B cell (primary cell): ENCODE results near the gene TAGLN2. TPM values are rescaled to one million over a fixed set of nuclear protein-coding genes. Genes with fewer than 3 reads are reported as not detected.

ENCODE experiments used
- ATAC-seq: fragments of 200-7000 bp; cut with Tn5 transposase; one replicate; pipeline ENCODE4 v1.10.0; 2021; ENCODE audit warnings: low read depth, mild to moderate bottlenecking, moderate number of reproducible peaks, moderate library complexity
- CTCF ChIA-PET: fragments of 350-600 bp; sonication (Branson Sonifier 250); formaldehyde crosslinking; loops from one replicate; lab custom pipeline; 2021; ENCODE audit warnings: antibody characterized with exemption, inconsistent platforms; lab: Charles Lee
- POLR2A ChIA-PET: fragments of 350-600 bp; sonication (Branson Sonifier 250); formaldehyde crosslinking; loops from one replicate; lab custom pipeline; 2021; ENCODE audit warnings: antibody characterized with exemption; lab: Charles Lee
- DNase-seq: peaks from one replicate; pipeline ENCODE4 v3.0.0; 2013
- H2AFZ ChIP-seq: 2 replicates; pipeline ENCODE4 v1.6.1; 2012; ENCODE audit warnings: mild to moderate bottlenecking, low read depth, low read length; ENCODE audit not compliant: insufficient read depth, poor library complexity, severe bottlenecking
- H3K27ac ChIP-seq, 2 donors: 1 replicate in 1 of 2; 2 replicates in 1 of 2; pipeline ENCODE4 v1.5.1; 2012 to 2013; ENCODE audit warnings: low read length in 2 of 2, mild to moderate bottlenecking in 2 of 2, moderate library complexity in 1 of 2
- H3K27me3 ChIP-seq, 4 experiments: fragments of 200-600 bp in 1 of 4; sonication (generic) in 1 of 4; replicated peaks in 1 of 4; 1 replicate in 2 of 4; 2 replicates in 2 of 4; pipeline versions ENCODE4 v1.6.1 to v1.7.0; 2013 to 2016; ENCODE audit warnings: low read length in 3 of 4, mild to moderate bottlenecking in 2 of 4, mixed read lengths in 1 of 4, moderate library complexity in 1 of 4; ENCODE audit not compliant: insufficient read depth in 4 of 4, control insufficient read depth in 3 of 4; ENCODE audit errors: control extremely low read depth in 1 of 4
- H3K36me3 ChIP-seq, 2 experiments: replicated peaks in 1 of 2; 1 replicate in 1 of 2; 2 replicates in 1 of 2; pipeline versions ENCODE4 v1.6.1 to v1.7.1; 2013; ENCODE audit warnings: low read length in 1 of 2; ENCODE audit not compliant: insufficient read depth in 2 of 2, control insufficient read depth in 1 of 2; ENCODE audit errors: control extremely low read depth in 1 of 2, extremely low read depth in 1 of 2
- H3K4me1 ChIP-seq, 2 donors: fragments of 200-600 bp in 1 of 2; sonication (generic) in 1 of 2; 1 replicate in 1 of 2; 2 replicates in 1 of 2; pipeline versions ENCODE4 v1.5.1 to v1.6.1; 2013 to 2017; ENCODE audit warnings: low read length in 2 of 2; ENCODE audit not compliant: control insufficient read depth in 2 of 2, insufficient read depth in 2 of 2
- H3K4me2 ChIP-seq: replicated peaks from 2 replicates; pipeline ENCODE3; 2012; ENCODE audit warnings: mild to moderate bottlenecking, low read depth, low read length; ENCODE audit not compliant: poor library complexity, severe bottlenecking
- H3K4me3 ChIP-seq, 5 experiments: fragments of 200-600 bp in 1 of 5; sonication (generic) in 1 of 5; 1 replicate in 3 of 5; 2 replicates in 2 of 5; pipeline versions ENCODE4 v1.5.1 to v1.7.0; 2011 to 2016; ENCODE audit warnings: low read length in 4 of 5, mild to moderate bottlenecking in 4 of 5, low read depth in 2 of 5, control low read depth in 1 of 5, moderate library complexity in 1 of 5; ENCODE audit not compliant: insufficient read depth in 1 of 5; ENCODE audit errors: control extremely low read depth in 1 of 5, extremely low read depth in 1 of 5
- H3K79me2 ChIP-seq: fragments of 200-600 bp; sonication (generic); one replicate; pipeline ENCODE4 v1.6.0; 2016; ENCODE audit warnings: low read length; ENCODE audit not compliant: control insufficient read depth, insufficient read depth
- H3K9ac ChIP-seq: fragments of 200-600 bp; sonication (generic); 2 replicates; pipeline ENCODE4 v1.6.1; 2017; ENCODE audit warnings: mild to moderate bottlenecking, low read length, moderate library complexity
- H3K9me3 ChIP-seq, 3 donors: one replicate each; pipeline versions ENCODE4 v1.6.1 to v1.7.1; 2013; ENCODE audit warnings: low read length in 2 of 3; ENCODE audit not compliant: control insufficient read depth in 2 of 3, insufficient read depth in 1 of 3; ENCODE audit errors: control extremely low read depth in 1 of 3
- H4K20me1 ChIP-seq: 2 replicates; pipeline ENCODE4 v1.6.0; 2012; ENCODE audit warnings: mild to moderate bottlenecking, low read length; ENCODE audit not compliant: insufficient read depth, control insufficient read depth, poor library complexity, severe bottlenecking
- H3K27ac Mint-ChIP-seq: one replicate; pipeline ENCODE4 v1.8.0; 2021; ENCODE audit warnings: mixed read lengths
- H3K27me3 Mint-ChIP-seq: one replicate; pipeline ENCODE4 v1.8.0; 2021; ENCODE audit warnings: mixed read lengths
- H3K4me1 Mint-ChIP-seq: one replicate; pipeline ENCODE4 v1.8.0; 2021; ENCODE audit warnings: mixed read lengths
- H3K4me3 Mint-ChIP-seq: one replicate; pipeline ENCODE4 v1.8.0; 2021; ENCODE audit warnings: mixed read lengths
- H3K9me3 Mint-ChIP-seq: one replicate; pipeline ENCODE4 v1.8.0; 2022; ENCODE audit warnings: mixed read lengths; ENCODE audit not compliant: insufficient read depth
- EZH2 ChIP-seq: IDR thresholded peaks from 2 replicates; pipeline ENCODE4 v1.6.1; 2012; ENCODE audit warnings: borderline replicate concordance, low read depth, mild to moderate bottlenecking, moderate library complexity, low read length; ENCODE audit not compliant: insufficient read depth, poor library complexity, severe bottlenecking
- WGBS: methylation state at CpG from one replicate; pipeline ENCODE4 v1.1.5; 2013; ENCODE audit warnings: missing lambda C conversion rate; ENCODE audit not compliant: insufficient coverage; 5-methylcytosine and 5-hydroxymethylcytosine counted together
- intact Hi-C: fragments of 100-400 bp; cut with micrococcal nuclease; formaldehyde crosslinking; loops from one replicate; pipeline ENCODE4 v1.10.0; 2022
- polyA plus RNA-seq: library from polyadenylated mRNA; depleted of rRNA; stranded (reverse); fragments of >200 nt; gene quantifications from 2 replicates; pipeline ENCODE4 v1.2.3, GENCODE V29; 2012
- total RNA-seq, 2 donors: library from RNA; stranded (reverse); fragments of 120-200 nt in 1 of 2; gene quantifications; 1 replicate in 1 of 2; 2 replicates in 1 of 2; pipeline versions ENCODE4 v1.2.3 to v1.2.4, GENCODE V29; 2013 to 2022
- TF ChIP-seq, protein P1 (sequence below): fragments of 200-600 bp; IDR thresholded peaks from one replicate; pipeline ENCODE4 v1.8.0; 2022; ENCODE audit warnings: antibody characterized with exemption, mild to moderate bottlenecking

TAGLN2 gene
- total and polyA plus RNA-seq, 2 donors (not counting 1 experiment from before 2014, with no cell fraction given), result 342 to 721 TPM

DNA sequence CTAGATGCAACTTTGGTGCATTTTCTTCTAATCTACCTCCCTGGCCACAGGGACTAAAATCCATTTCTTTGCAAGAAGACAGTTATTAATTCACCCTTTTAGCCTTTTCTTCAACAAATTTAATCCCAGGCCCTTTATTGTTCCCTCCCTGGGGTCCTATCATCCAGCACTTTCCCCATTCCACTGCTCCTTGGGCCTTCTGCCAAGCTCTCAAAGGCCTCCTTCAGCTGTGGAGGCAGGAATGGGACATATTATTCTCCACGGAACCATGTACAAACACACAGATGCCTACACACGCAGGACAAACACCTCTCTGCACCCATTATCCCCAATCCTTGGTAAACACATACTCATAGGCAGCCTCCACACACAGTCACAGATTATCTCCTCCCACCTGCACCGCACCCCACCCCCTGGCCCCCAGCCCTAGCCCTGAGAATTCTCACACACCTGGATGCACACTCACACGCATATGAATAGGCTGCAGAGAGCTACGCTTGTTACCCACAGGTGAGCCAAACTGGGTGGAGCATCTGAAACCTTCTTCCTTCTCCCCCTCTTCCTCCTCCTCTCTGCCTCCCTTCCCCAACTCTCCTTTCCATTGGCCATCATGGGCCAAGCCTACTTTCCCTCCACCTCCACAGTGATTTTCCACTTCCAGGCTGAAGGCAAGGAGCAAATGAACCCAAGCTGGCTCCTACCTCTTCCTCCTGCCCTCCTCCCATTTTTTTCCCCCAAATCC is 11.7 kb downstream of the TAGLN2 start:
- WGBS, result 82% methylated on average over 5 of the region's 5 CpGs
- no peak for TF ChIP-seq EZH2
- H3K27me3 ChIP-seq, result no peaks in the 10 kb centered on the region
- peaks cover 4% of the 10 kb centered on the region for H3K79me2 ChIP-seq
- POLR2A ChIA-PET, result no interaction called here
- H3K9me3 ChIP-seq, result no peaks in the 10 kb centered on the region
- peaks cover 63% of the 10 kb centered on the region for H3K4me1 Mint-ChIP-seq
- no peak overlapping the region for H3K9ac ChIP-seq
- H3K27ac ChIP-seq, result peak overlapping the region in 1 of 2 donors; percentile 8
- peak overlapping the region; percentile 73 for H3K27ac Mint-ChIP-seq
- no peaks in the 10 kb centered on the region for H3K27me3 Mint-ChIP-seq
- no peak overlapping the region for H3K4me3 Mint-ChIP-seq
- no peak for DNase-seq
- H2AFZ ChIP-seq, result no peak overlapping the region
- no peak overlapping the region for H3K4me3 ChIP-seq
- H3K4me2 ChIP-seq, result no peak overlapping the region
- H3K9me3 Mint-ChIP-seq, result no peaks in the 10 kb centered on the region
- peaks cover under 1% of the 10 kb centered on the region for H4K20me1 ChIP-seq
- CTCF ChIA-PET, result no interaction called here
- H3K4me1 ChIP-seq, result peaks cover 38 to 42% of the 10 kb centered on the region in 2 donors
- intact Hi-C loops, result no loop called here
- H3K36me3 ChIP-seq, result peaks cover 0 to 19% of the 10 kb centered on the region in 2 experiments
- ATAC-seq, result no peak

- intact Hi-C loops, result no loop called here
- no peak for TF ChIP-seq EZH2
- TF ChIP-seq, protein P1, sequence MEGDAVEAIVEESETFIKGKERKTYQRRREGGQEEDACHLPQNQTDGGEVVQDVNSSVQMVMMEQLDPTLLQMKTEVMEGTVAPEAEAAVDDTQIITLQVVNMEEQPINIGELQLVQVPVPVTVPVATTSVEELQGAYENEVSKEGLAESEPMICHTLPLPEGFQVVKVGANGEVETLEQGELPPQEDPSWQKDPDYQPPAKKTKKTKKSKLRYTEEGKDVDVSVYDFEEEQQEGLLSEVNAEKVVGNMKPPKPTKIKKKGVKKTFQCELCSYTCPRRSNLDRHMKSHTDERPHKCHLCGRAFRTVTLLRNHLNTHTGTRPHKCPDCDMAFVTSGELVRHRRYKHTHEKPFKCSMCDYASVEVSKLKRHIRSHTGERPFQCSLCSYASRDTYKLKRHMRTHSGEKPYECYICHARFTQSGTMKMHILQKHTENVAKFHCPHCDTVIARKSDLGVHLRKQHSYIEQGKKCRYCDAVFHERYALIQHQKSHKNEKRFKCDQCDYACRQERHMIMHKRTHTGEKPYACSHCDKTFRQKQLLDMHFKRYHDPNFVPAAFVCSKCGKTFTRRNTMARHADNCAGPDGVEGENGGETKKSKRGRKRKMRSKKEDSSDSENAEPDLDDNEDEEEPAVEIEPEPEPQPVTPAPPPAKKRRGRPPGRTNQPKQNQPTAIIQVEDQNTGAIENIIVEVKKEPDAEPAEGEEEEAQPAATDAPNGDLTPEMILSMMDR, result no peak
- WGBS, result 70% methylated on average over 2 of the region's 6 CpGs
- Histone ChIP-seq H3K36me3 (peaks cover 0 to under 1% of the 10 kb centered on the region in 2 experiments), H3K27ac (peak overlapping the region; percentile 81 to 96), H3K4me2 (peak overlapping the region; percentile 61), H3K27me3 (no peaks in the 10 kb centered on the region), H3K4me1 (peaks cover 38 to 42% of the 10 kb centered on the region in 2 donors), H3K9ac (peak overlapping the region; percentile 43), H2AFZ (no peak overlapping the region), H3K4me3 (peak overlapping the region in 1 of 5 experiments; percentile 6), H3K9me3 (no peaks in the 10 kb centered on the region), H3K79me2 (peaks cover 4% of the 10 kb centered on the region), H4K20me1 (no peaks in the 10 kb centered on the region)
- Mint-ChIP-seq H3K27ac (peak overlapping the region; percentile 98), H3K9me3 (no peaks in the 10 kb centered on the region), H3K4me1 (peaks cover 54% of the 10 kb centered on the region), H3K27me3 (no peaks in the 10 kb centered on the region), H3K4me3 (peak overlapping the region; percentile 79)
- peak; percentile 49 for DNase-seq
- no peak for ATAC-seq
- POLR2A ChIA-PET, result interaction anchor here (1.1 kb wide), 1 partner anchor 52 kb away, joined by 3 read pairs; no protein-coding TSS in a partner anchor
- CTCF ChIA-PET, result no interaction called here
Measured at GRCh38 chr1:159911326-159912070, 13.8 kb downstream of the TAGLN2 start.
